LNCaP clone FGC (cell line): ENCODE measurements around the gene TNIP2.
A peak's percentile ranks its signal among the peaks of the same experiment; 100 is the strongest.

Experiments used
- DNase-seq: peaks from one replicate; pipeline ENCODE4 v3.0.0-alpha.2; 2011; ENCODE audit warnings: low read depth
- H3K4me3 ChIP-seq: 2 replicates; pipeline ENCODE4 v1.5.1; 2011; ENCODE audit warnings: mild to moderate bottlenecking, low read depth, low read length, control low read depth
- TF ChIP-seq, protein P1 (sequence below): IDR thresholded peaks from 2 replicates; pipeline ENCODE4 v1.5.1; 2012; ENCODE audit warnings: mild to moderate bottlenecking; ENCODE audit not compliant: control insufficient read depth, insufficient read depth; ENCODE audit errors: extremely low read depth

TNIP2 gene

DNA sequence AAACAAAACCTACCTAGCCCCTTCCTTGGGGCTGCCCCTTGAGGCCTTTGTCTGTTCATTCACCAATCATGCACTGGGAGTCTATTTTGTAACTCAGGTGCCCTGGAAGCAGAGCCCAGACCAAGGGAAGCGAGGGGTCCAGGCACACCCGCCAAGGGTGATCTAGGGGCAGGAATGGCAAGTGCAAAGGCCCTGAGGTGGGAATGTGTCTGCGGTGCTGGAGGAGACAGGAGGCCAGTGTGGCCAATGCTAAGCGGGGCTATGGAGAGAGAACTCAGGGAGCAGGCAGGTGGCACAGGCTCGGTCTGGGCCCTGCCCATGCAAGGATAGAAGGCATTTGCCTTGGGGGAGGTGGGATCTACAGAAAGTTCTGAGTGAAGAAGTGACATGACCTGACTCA lies 33.2 kb upstream of the TNIP2 start:
- TF ChIP-seq, protein P1, sequence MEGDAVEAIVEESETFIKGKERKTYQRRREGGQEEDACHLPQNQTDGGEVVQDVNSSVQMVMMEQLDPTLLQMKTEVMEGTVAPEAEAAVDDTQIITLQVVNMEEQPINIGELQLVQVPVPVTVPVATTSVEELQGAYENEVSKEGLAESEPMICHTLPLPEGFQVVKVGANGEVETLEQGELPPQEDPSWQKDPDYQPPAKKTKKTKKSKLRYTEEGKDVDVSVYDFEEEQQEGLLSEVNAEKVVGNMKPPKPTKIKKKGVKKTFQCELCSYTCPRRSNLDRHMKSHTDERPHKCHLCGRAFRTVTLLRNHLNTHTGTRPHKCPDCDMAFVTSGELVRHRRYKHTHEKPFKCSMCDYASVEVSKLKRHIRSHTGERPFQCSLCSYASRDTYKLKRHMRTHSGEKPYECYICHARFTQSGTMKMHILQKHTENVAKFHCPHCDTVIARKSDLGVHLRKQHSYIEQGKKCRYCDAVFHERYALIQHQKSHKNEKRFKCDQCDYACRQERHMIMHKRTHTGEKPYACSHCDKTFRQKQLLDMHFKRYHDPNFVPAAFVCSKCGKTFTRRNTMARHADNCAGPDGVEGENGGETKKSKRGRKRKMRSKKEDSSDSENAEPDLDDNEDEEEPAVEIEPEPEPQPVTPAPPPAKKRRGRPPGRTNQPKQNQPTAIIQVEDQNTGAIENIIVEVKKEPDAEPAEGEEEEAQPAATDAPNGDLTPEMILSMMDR: no peak
- no peak overlapping the region for H3K4me3 ChIP-seq
- no peak for DNase-seq

DNA sequence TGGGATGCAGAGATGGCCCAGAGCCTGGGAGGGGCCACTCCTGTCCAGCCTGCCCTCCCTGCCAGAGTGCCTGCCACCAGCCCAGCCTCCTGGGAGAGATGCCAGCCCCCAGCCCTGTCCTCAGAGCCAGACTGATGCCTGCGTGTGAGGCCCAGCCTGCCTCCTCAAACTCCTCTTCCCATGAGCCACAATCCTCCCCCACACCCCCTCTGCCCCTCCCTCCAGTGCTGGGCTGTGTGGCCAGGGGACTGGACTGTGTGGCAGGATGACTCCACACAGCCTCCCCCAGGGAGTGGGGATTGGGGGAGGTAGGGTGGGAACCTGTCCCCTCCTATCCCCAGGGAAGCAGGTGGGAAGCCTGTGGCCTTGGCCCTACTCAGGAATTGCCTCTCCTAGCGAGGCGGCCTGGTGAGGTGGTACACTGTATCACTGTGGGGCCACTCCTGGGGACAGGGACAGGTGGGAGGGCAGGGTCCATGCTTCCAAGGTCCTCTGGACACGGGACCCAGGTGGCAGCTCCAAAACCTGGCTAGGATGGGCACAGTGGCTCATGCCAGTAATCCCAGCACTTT lies 32.5 kb upstream of the TNIP2 start:
- TF ChIP-seq, protein P1: no peak
- no peak for DNase-seq
- H3K4me3 ChIP-seq: no peak overlapping the region

DNA sequence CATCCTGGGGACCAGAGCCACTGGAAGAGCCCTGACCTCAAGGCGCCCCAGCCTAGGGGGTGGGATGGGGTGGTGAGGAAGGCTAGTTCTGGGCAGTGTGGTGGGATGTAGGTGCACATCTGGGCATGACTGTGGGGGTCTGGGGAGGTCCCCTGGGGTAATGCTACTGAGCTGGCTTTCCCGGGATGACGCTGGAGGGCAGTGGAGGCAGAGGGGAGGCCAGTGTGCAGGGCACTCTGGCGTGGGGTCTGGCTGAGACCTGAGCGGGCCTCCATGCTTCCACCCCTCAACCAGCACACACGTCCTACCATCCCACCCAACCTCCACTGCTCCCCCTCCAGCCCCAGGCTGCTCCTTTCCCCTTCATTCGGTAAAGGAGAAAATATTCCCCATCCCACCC lies 32.0 kb upstream of the TNIP2 start:
- no peak for DNase-seq
- TF ChIP-seq, protein P1: no peak
- no peak overlapping the region for H3K4me3 ChIP-seq

DNA sequence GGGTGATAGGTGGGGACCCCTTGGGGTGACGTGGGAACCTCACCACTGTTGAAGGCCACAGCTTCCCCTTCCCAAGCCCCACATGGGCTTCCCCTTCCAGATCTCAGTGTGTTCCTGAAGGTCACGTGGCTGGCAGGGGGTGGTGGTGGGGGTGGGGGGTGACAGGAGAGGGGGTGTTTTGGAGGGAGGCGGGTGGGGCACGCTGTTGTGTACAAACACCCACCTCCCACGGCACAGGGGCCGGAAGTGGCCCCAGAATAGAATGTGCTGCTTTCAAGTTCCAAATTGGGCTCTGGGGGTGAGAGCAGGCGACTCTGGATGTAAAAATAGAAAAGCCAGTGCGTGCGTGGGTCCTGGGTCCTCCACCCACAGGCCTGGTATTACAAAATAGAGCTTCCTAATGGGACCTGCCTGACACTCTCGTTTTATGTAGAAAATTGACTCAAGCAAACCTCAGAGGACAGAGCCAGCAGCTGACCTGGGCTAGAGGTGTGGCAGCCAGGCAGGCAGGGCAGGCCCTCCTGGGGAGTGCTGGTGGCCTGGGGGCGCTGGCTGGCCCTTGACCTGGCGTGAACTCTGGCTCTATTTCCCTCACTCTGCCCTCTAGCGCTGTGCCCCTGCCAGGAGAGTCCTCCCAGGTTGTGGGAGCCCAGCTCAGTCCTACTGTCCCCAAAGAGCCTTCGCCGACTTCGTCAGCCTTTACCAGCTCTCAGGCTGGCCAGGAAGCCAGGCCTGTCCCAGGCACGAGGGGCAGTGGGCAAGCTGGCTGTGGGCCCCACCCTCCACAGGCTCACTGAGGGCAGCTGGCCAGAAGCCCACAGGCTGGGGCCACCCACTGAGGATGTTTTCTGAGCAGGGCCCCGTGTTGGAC lies 31.3 kb upstream of the TNIP2 start:
- no peak for DNase-seq
- TF ChIP-seq, protein P1: 0 out of 2 replicates have a peak, but pooled peaks have one; percentile 10

DNA sequence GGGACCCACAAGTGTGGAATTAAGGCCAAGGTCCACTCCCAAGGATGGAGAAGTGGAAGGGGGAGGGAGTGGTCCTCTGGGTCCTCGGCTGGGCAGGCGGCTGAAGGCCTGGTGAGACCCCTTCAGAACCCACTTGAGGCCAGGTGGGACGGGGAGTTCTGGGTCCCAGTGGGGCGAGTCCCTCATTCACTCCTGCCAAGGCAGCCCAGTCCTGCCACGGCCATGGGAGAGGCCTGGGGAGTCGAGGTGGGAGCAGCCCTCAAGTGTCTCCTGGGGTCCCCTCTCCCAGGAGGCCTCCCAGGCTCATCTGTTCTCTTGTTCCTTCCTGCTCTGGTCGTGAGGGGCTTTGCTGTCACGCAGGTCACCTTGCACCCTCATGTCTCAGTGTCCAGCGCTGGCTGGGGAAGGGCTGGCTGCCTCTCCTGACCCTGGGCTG lies 30.7 kb upstream of the TNIP2 start:
- TF ChIP-seq, protein P1: no peak
- H3K4me3 ChIP-seq: no peak overlapping the region
- no peak for DNase-seq

More for the DNA sequence above, 31.3 kb upstream of the TNIP2 start:
- no peak overlapping the region for H3K4me3 ChIP-seq

DNA sequence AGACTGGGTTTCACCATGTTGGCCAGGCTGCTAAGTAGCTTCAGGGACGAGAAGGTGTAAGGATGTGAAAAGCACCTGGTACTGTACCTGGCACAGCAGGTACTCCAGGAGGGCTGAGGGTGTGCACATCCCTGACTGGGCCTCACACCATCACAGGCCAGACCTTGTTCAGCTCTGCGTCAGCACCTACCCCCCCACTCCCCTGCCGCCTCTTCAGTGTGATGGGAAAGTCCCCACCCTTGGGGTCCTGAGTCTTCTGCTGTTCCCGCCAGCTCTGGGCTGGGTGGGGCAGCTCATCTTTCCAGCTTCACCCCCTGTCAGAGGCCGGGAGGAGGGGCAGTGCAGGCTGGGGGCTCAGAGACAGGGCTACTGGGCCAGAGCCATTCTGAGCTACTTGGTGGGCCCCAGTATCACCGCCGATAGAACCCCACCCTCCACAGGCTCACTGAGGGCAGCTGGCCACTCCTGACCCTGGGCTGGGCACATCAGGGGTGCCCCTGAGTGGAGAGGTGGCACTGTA lies 30.1 kb upstream of the TNIP2 start:
- no peak overlapping the region for H3K4me3 ChIP-seq
- DNase-seq: no peak
- TF ChIP-seq, protein P1: no peak
